NT2/D1 (cell line): ENCODE data around the gene SORCS3.

Source experiments
- SUZ12 ChIP-seq: IDR thresholded peaks from 2 replicates; pipeline ENCODE4 v1.6.1; 2011; ENCODE audit not compliant: insufficient read length, insufficient read depth; ENCODE audit errors: extremely low read depth
- YY1 ChIP-seq: IDR thresholded peaks from 2 replicates; pipeline ENCODE4 v1.6.1; 2011; ENCODE audit not compliant: insufficient read length, insufficient read depth
- ZNF274 ChIP-seq: IDR thresholded peaks from 2 replicates; pipeline ENCODE4 v1.6.1; 2011; ENCODE audit warnings: mild to moderate bottlenecking, low read depth, low read length

- TF ChIP-seq YY1 (no peak), ZNF274 (no peak), SUZ12 (no peak)
These were observed 505.3 kb downstream of the SORCS3 start for GRCh38 chr10:105146436-105146835.
